DMS114 treated with DMSO at 0.1 percent for 48 hours (cell line): Measurements from ENCODE around the gene SEMA3C.

Source experiments
- DNase-seq: peaks from one replicate; lab custom pipeline; 2025; ENCODE audit not compliant: unreplicated experiment; lab: John Stamatoyannopoulos, UW

SEMA3C gene

DNA sequence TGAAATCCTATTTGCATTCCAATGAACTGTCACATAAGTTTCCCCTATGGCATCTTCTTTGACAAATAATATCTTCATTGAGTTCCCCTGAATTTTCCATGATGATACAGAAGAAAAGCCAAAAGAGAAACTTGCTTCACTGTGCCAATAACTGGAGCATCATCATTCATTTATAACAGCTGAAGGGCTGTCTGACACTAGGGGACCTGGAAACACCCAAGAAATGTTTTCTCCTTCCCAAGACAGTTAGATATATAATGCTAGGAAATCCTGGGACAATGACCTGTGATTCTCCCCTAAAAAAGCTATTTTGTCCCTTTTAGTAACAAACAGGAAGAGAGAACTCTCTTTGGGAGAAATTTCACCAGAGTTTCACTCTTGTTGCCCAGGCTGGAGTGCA lies 133.6 kb downstream of the SEMA3C start:
- no peak for DNase-seq

DNA sequence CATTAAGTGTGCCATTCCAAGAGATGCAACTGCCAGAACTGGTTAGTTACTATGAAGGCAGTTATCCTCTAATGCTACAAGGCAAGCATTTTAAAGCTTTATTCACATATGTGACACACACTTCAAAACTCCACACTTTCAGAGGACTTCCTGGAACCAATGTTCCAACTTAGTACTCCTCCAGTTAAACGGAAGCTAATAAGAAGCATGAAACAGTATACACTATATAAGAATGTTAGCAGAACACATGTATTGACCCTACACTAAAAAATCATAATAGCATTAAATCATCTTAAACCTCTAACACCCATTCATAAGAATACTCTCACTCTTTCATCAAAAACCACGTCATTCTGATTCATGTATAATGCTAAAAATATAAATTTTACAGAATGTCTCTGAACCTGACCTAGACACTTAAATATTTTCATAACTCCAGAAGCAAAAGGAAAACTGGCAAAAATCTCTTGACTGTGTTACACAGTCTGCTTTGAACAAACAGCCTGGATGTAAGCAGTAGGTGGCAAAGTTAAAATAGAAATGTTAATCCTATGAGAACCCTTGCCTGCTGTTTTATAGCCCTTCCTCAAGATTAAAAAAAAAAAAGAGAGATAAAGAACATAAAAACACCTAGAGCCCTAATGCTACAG lies 135.0 kb downstream of the SEMA3C start:
- DNase-seq = no peak

GRCh38 chr7:80783186-80783677 lies 135.6 kb downstream of the SEMA3C start:
- DNase-seq = no peak

GRCh38 chr7:80781561-80781979 lies 137.3 kb downstream of the SEMA3C start:
- DNase-seq = no peak

GRCh38 chr7:80781146-80781545 lies 137.7 kb downstream of the SEMA3C start:
- no peak for DNase-seq

- DNase-seq = no peak
Observed at GRCh38 chr7:80779456-80779855, 139.4 kb downstream of the SEMA3C start.

DNA sequence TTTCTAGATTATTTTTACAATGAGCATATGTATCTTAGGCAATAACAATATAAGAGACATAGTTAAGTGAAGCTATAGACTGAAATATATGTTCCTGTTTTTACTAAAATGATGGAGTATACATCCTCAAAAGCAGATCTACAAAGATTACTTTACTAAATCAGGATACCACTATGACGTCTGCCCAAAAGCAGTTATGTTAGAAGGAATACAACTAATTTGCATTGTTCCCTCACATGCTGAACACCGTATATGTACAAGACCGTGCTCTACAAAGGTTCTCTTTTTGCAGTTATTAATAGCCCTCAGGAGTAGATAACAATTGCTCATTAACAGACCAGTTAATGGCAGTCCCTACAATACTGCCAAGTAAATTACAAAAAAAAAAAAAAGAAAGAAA lies 143.0 kb downstream of the SEMA3C start:
- DNase-seq = no peak

- no peak for DNase-seq
Observed at GRCh38 chr7:80775482-80775881, 143.4 kb downstream of the SEMA3C start.

DNA sequence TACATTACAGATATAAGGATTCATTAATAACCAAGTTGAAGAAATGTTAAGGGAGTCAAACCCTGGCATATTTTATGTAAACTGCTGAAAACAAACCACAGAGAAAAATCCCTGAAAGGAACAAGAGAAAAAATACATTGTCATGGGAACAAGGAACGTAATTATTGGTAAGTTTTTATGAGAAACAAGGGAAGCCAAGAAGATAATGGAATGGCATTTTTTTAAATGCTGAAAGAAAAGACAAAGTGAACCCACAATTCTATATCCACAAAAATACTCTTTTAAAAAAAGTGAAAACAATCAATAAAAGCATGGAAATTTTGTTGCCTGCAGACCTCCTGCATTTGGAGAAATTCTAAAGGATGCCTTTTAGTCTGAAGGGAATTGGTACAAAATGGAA lies 144.0 kb downstream of the SEMA3C start:
- DNase-seq = no peak

DNA sequence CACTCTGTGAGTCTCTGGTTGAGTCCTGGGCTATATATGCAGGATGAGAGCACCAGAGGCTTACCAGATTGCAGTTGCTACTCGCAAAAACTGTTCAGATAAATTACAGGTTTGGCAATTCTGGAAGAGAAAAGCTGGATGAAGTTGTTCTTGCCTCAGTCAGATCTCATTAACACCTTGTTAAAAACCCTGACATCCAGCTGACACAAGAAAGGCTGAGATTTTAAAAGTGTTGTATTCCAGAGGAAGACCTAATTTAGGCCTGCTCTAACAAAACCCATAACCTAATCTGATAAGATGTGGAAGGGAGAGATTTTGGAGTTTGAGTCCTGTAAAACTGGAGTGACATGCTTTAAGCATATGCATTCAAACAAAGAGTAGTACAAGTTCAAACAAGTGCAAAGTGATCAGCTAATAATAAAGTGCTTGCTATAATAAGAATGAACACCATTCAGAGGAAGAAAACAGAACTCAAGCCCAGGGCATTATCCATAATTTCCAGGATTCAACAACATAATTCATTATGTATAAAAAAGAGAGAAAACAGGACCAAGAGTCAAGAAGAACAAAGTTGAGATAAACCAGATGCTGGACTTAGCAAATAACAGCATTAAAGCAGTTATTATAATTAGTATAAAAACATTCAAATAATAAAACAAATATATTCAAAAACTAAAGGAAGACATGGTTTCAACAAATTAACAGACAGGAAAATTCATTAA lies 144.9 kb downstream of the SEMA3C start:
- DNase-seq = no peak

- no peak for DNase-seq
Observed at GRCh38 chr7:80772347-80772993, 146.4 kb downstream of the SEMA3C start.

- no peak for DNase-seq
Observed at GRCh38 chr7:80771523-80771922, 147.3 kb downstream of the SEMA3C start.

DNA sequence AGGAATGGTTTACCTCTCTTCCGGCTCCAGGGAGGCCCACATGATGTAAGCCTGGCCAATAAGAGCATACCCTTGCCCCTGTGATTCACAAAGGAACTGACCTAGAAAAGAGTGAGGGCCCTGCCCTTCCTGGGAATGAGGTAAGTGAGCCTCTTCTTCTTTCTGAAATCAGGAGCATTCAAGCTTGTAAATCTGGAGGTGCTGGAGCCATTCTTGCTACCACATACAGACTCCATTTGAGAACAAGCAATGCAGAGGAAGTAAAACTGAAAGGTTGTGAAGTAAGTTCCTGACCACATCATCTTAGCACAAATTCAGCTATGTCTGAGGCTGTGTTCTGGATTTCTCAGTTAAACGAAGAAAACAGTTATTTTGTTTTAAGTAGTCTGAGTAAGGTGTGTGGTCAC lies 148.2 kb downstream of the SEMA3C start:
- no peak for DNase-seq

DNA sequence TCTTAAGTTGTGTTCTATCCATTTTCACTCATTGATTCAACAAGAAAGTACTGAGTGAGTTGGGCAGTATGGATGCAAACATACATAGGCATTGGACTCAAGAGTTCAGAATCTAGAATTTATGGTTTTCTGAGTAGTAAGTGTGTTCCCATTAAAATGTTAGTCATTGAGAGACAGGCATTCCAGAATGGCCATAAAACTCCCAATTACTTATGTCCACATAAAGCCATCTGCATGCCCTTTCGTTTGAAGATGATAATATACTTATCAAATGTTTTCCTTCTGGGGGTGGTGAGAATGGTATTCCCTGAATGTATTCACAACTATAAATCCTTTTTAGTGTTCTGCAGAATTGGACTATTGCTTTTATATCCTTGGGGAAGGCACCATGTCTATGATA lies 148.8 kb downstream of the SEMA3C start:
- DNase-seq = no peak

GRCh38 chr7:80768756-80769155 lies 150.1 kb downstream of the SEMA3C start:
- no peak for DNase-seq

- DNase-seq = no peak
Observed at GRCh38 chr7:80767654-80768053, 151.2 kb downstream of the SEMA3C start.

DNA sequence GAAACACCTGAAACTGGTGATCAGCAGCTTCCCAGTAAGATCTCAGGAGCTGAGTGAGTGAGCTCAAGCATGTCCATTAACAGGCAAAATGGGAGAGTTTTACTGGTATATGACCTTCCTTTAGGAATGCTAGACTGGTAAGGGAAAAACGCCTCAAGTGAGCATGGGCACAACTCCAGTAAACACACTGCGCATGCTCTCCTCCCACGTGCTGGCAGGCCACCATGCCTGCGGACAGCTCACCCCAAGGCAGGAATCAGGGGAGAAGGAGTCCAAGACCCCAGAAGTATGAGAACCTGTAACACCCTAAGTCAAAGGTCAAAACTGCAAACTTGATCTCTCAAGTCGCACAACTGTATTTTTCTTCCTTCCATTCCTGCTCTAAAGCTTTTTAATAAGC lies 152.1 kb downstream of the SEMA3C start:
- DNase-seq = no peak

- DNase-seq = no peak
Observed at GRCh38 chr7:80764132-80764531, 154.7 kb downstream of the SEMA3C start.

DNA sequence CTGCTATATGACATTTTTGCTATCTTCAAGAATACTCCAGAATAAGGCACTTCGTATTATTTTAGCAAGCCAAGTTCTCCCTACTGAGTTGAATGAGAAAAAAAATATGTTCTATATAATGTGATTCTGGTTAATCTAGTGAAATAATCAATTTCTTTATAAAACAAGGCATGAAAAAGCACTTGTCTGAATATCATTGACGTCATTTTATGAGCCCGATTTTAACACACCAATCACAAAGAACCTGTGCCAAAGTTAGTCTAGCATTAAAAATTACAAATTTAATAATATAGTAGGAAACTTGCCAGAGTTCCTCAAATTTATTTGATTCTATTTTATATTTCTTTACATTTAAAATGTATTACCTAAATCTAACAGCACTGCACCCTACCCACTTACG lies 155.1 kb downstream of the SEMA3C start:
- DNase-seq = no peak

GRCh38 chr7:80763289-80763688 lies 155.6 kb downstream of the SEMA3C start:
- no peak for DNase-seq

- DNase-seq = no peak
Observed at GRCh38 chr7:80760292-80760691, 158.6 kb downstream of the SEMA3C start.
